OCI-LY1 (cell line): ENCODE measurements around the gene NUCB1.

ENCODE experiments used
- H2AFZ ChIP-seq: fragments of 200-600 bp; sonication (generic), shearing (Covaris generic); 2 replicates; pipeline ENCODE4 v1.6.0; 2014; ENCODE audit warnings: antibody characterized with exemption, mild to moderate bottlenecking, low read length
- H3F3A ChIP-seq: fragments of 200-600 bp; sonication (generic), shearing (Covaris generic); 2 replicates; pipeline ENCODE4 v1.6.0; 2014; ENCODE audit warnings: mild to moderate bottlenecking, antibody characterized with exemption, low read length, moderate library complexity; ENCODE audit not compliant: insufficient read depth
- H3K27ac ChIP-seq: fragments of 200-600 bp; sonication (generic); 2 replicates; pipeline ENCODE4 v1.5.1; 2014; ENCODE audit warnings: low read length, mixed run types, mild to moderate bottlenecking, low read depth; ENCODE audit not compliant: poor library complexity, severe bottlenecking
- H3K27me3 ChIP-seq: fragments of 200-600 bp; sonication (generic); 2 replicates; pipeline ENCODE4 v1.6.0; 2014; ENCODE audit warnings: antibody characterized with exemption, mild to moderate bottlenecking, low read length, moderate library complexity; ENCODE audit not compliant: insufficient read depth
- H3K36me3 ChIP-seq: fragments of 200-600 bp; sonication (generic); 2 replicates; pipeline ENCODE4 v1.6.1; 2014; ENCODE audit warnings: mild to moderate bottlenecking, antibody characterized with exemption, low read length, moderate library complexity, mixed read lengths; ENCODE audit not compliant: insufficient read depth
- H3K4me1 ChIP-seq: fragments of 200-600 bp; sonication (generic); 2 replicates; pipeline ENCODE4 v1.5.1; 2014; ENCODE audit warnings: mild to moderate bottlenecking, low read length, moderate library complexity; ENCODE audit not compliant: insufficient read depth, severe bottlenecking
- H3K4me2 ChIP-seq: fragments of 200-600 bp; sonication (generic), shearing (Covaris generic); 2 replicates; pipeline ENCODE4 v1.6.1; 2014; ENCODE audit warnings: low read length
- H3K4me3 ChIP-seq: fragments of 200-600 bp; sonication (generic); 2 replicates; pipeline ENCODE4 v1.5.1; 2014; ENCODE audit warnings: low read length, low read depth, mild to moderate bottlenecking, mixed read lengths; ENCODE audit not compliant: poor library complexity, severe bottlenecking
- H3K79me2 ChIP-seq: fragments of 200-600 bp; shearing (Covaris generic); 2 replicates; pipeline ENCODE4 v1.6.1; 2016; ENCODE audit warnings: mixed run types, low read length, mixed read lengths; ENCODE audit not compliant: insufficient read depth
- H3K9ac ChIP-seq: fragments of 200-600 bp; sonication (generic), shearing (Covaris generic); 2 replicates; pipeline ENCODE4 v1.6.1; 2014; ENCODE audit warnings: mild to moderate bottlenecking, low read length, mixed read lengths
- H3K9me2 ChIP-seq: fragments of 200-600 bp; sonication (generic), shearing (Covaris generic); 2 replicates; pipeline ENCODE4 v1.6.1; 2014; ENCODE audit warnings: low read depth, mild to moderate bottlenecking, low read length, mixed read lengths
- H3K9me3 ChIP-seq: fragments of 200-600 bp; shearing (Covaris generic); 2 replicates; pipeline ENCODE4 v1.6.1; 2014; ENCODE audit warnings: low read length, mixed read lengths
- H4K20me1 ChIP-seq: fragments of 200-600 bp; sonication (generic), shearing (Covaris generic); 2 replicates; pipeline ENCODE4 v1.6.0; 2016; ENCODE audit warnings: mild to moderate bottlenecking, low read length; ENCODE audit not compliant: insufficient read depth
- EZH2 ChIP-seq: fragments of 200-600 bp; sonication (generic), shearing (Covaris generic); IDR thresholded peaks from 2 replicates; pipeline ENCODE4 v1.8.0; 2017; ENCODE audit warnings: borderline replicate concordance, mixed run types, mild to moderate bottlenecking, antibody characterized with exemption, low read length, moderate library complexity, mixed read lengths
- TF ChIP-seq, protein P1 (sequence below): fragments of 200-600 bp; sonication (generic), shearing (Covaris generic); IDR thresholded peaks from 2 replicates; pipeline ENCODE4 v1.5.1; 2017; ENCODE audit warnings: mild to moderate bottlenecking, antibody characterized with exemption, low read length, moderate library complexity, mixed read lengths

Gene NUCB1

GRCh38 chr19:48866692-48867091, 33.4 kb upstream of the NUCB1 start:
- H4K20me1 ChIP-seq = no peaks in the 10 kb centered on the region
- no peak overlapping the region for H2AFZ ChIP-seq
- no peak overlapping the region for H3K4me2 ChIP-seq
- H3K4me1 ChIP-seq = peaks cover 7% of the 10 kb centered on the region
- H3K9me3 ChIP-seq = no peaks in the 10 kb centered on the region
- H3K4me3 ChIP-seq = no peak overlapping the region
- H3K9me2 ChIP-seq = no peaks in the 10 kb centered on the region
- TF ChIP-seq, protein P1, sequence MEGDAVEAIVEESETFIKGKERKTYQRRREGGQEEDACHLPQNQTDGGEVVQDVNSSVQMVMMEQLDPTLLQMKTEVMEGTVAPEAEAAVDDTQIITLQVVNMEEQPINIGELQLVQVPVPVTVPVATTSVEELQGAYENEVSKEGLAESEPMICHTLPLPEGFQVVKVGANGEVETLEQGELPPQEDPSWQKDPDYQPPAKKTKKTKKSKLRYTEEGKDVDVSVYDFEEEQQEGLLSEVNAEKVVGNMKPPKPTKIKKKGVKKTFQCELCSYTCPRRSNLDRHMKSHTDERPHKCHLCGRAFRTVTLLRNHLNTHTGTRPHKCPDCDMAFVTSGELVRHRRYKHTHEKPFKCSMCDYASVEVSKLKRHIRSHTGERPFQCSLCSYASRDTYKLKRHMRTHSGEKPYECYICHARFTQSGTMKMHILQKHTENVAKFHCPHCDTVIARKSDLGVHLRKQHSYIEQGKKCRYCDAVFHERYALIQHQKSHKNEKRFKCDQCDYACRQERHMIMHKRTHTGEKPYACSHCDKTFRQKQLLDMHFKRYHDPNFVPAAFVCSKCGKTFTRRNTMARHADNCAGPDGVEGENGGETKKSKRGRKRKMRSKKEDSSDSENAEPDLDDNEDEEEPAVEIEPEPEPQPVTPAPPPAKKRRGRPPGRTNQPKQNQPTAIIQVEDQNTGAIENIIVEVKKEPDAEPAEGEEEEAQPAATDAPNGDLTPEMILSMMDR = no peak
- no peak for TF ChIP-seq EZH2
- no peaks in the 10 kb centered on the region for H3K36me3 ChIP-seq
- H3K9ac ChIP-seq = no peak overlapping the region
- no peak overlapping the region for H3K27ac ChIP-seq
- H3F3A ChIP-seq = no peaks in the 10 kb centered on the region
- no peaks in the 10 kb centered on the region for H3K79me2 ChIP-seq
- H3K27me3 ChIP-seq = peaks cover 30% of the 10 kb centered on the region

GRCh38 chr19:48867123-48867745, 32.9 kb upstream of the NUCB1 start:
- no peaks in the 10 kb centered on the region for H3K36me3 ChIP-seq
- no peak overlapping the region for H3K4me2 ChIP-seq
- H3F3A ChIP-seq = no peaks in the 10 kb centered on the region
- no peak overlapping the region for H3K27ac ChIP-seq
- no peak overlapping the region for H3K4me3 ChIP-seq
- no peaks in the 10 kb centered on the region for H4K20me1 ChIP-seq
- TF ChIP-seq, protein P1 = no peak
- TF ChIP-seq EZH2 = no peak
- no peaks in the 10 kb centered on the region for H3K9me2 ChIP-seq
- no peaks in the 10 kb centered on the region for H3K79me2 ChIP-seq
- no peaks in the 10 kb centered on the region for H3K9me3 ChIP-seq
- H3K27me3 ChIP-seq = peaks cover 28% of the 10 kb centered on the region
- H2AFZ ChIP-seq = no peak overlapping the region
- H3K9ac ChIP-seq = no peak overlapping the region
- peaks cover 10% of the 10 kb centered on the region for H3K4me1 ChIP-seq

DNA sequence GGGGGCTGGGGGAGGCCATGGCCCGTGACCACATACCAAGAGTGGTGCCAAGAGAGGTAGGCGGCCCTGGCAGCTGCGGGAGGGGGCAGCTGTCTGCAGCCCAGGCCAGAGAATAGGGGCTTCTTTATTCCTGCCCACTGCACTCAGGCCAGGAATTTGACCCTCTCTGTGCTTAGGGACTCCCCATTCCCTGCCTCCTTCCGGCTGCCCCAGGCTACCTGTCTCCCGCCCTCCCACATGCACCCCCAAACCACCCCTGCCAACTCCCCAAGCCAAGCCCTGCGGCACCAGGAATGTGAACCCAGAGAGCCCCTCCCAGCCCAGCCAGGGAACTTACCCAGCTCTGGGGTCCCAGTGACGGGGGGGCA, 32.4 kb upstream of the NUCB1 start:
- Histone ChIP-seq H3K4me1 (peaks cover 10% of the 10 kb centered on the region), H3K4me2 (no peak overlapping the region), H3K9me3 (no peaks in the 10 kb centered on the region), H3K9ac (no peak overlapping the region), H3K9me2 (no peaks in the 10 kb centered on the region), H3K36me3 (no peaks in the 10 kb centered on the region), H4K20me1 (no peaks in the 10 kb centered on the region), H3K79me2 (no peaks in the 10 kb centered on the region), H2AFZ (no peak overlapping the region), H3F3A (no peaks in the 10 kb centered on the region), H3K27me3 (peaks cover 26% of the 10 kb centered on the region), H3K27ac (no peak overlapping the region), H3K4me3 (no peak overlapping the region)
- TF ChIP-seq, protein P1 = no peak
- TF ChIP-seq EZH2 = no peak
